ENCODE data around the gene TNFRSF12A.

TNFRSF12A gene

GRCh38 chr16:3059041-3059722, 39.0 kb downstream of the TNFRSF12A start (continued):
- TF ChIP-seq ZNF398 (tag by site-specific recombination; IDR thresholded peaks at IDR 0.05) (peak; percentile 70), ZNF692 (tag by site-specific recombination; IDR thresholded peaks at IDR 0.05) (peak; percentile 42), ZBTB6 (tag by site-specific recombination; IDR thresholded peaks at IDR 0.05) (peak; percentile 32; the same call in 1 of the 2 replicates), PBX3 (CRISPR knock-in tag; IDR thresholded peaks at IDR 0.05) (0 out of 2 replicates have a peak, but pooled peaks have one; percentile 71), KLF9 (tag by site-specific recombination; IDR thresholded peaks at IDR 0.05; ENCODE audit: low read depth) (peak; percentile 78), REST (tag by site-specific recombination; IDR thresholded peaks at IDR 0.05) (peak; percentile 36; the same call in 1 of the 2 replicates), ZFHX2 (tag by site-specific recombination; conservative IDR thresholded peaks at IDR 0.05) (0 out of 2 replicates have a peak, but pooled peaks have one; percentile 11), ZNF449 (tag by site-specific recombination; IDR thresholded peaks at IDR 0.05) (no peak; the same call in 1 of the 2 replicates), ZBTB8A (tag by site-specific recombination; IDR thresholded peaks at IDR 0.05) (peak; percentile 82), FEZF1 (tag by site-specific recombination; IDR thresholded peaks at IDR 0.05) (no peak), KLF8 (tag by site-specific recombination; IDR thresholded peaks at IDR 0.05) (peak; percentile 30; the same call in 1 of the 2 replicates), SALL2 (tag by site-specific recombination; IDR thresholded peaks at IDR 0.05; ENCODE audit: borderline replicate concordance) (no peak), KLF10 (tag by site-specific recombination; IDR thresholded peaks at IDR 0.05) (peak; percentile 79), KLF1 (tag by site-specific recombination; IDR thresholded peaks at IDR 0.05) (peak; percentile 58), ZNF155 (tag by site-specific recombination; IDR thresholded peaks at IDR 0.05) (no peak), ZNF121 (tag by site-specific recombination; IDR thresholded peaks at IDR 0.05) (no peak), ZBTB26 (tag by site-specific recombination; optimal IDR thresholded peaks at IDR 0.05) (peak; percentile 73), ZXDB (tag by site-specific recombination; IDR thresholded peaks at IDR 0.05) (peak; percentile 92), ZBTB49 (tag by site-specific recombination; IDR thresholded peaks at IDR 0.05; ENCODE audit: low read depth) (no peak), MZF1 (tag by site-specific recombination; IDR thresholded peaks at IDR 0.05; ENCODE audit: borderline replicate concordance) (no peak), PATZ1 (tag by site-specific recombination; IDR thresholded peaks at IDR 0.05) (peak; percentile 82)
